GM19324 (cell line): ENCODE measurements around the gene NADSYN1.
"Not testable (repeated sequence)": the region's sequence is repeated elsewhere in the genome, so short reads cannot be mapped to it uniquely, and the experiment has no call there.

Source experiments
- ATAC-seq: cut with Tn5 transposase; IDR thresholded peaks from one replicate; pipeline ENCODE4 v1.9.1; 2021; ENCODE audit warnings: mild to moderate bottlenecking, moderate library complexity; ENCODE audit not compliant: unreplicated experiment, low FRiP score

Gene NADSYN1

DNA sequence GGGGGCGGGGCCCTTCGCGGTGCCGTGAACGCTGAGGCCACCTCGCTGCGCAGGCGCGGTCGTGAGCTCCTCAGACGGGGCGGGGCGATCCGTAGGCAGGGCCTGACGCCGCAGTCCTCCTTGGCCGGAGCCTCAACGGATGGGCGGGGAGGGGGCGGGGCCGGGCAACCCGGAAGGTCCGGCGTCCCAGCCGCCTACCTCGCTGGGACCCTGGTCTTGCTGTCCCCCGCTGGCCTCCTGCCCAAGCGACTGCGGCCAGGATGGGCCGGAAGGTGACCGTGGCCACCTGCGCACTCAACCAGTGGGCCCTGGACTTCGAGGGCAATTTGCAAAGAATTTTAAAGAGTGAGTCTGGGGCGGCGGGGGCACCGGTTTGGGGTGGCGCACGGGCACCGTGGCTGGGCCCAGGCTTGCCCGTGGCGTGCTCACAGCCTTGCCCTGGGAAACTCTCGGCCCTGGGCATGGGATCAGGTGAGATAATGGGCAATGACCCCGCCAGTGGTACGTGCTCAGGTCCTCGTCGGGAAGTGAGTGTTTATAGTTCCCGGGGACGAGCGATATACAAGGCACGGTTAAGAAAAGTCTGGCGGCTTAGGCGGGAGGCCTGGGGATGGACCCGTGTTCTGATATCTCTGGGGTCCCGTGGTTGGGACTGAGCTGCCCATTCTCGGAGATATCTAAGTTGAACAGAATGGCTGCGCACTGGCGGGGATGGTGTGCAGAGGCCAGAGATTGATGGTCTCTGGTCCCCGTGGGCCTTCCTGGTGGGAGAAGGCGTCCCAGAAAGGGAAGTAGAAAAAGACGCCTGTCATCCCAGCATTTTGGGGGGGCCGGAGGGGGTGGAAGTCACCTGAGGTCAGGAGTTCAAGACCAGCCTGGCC is at the start of gene NADSYN1:
Gene NADSYN1, plus strand, starts transcription at position 167 of the 881 bp plus-strand sequence. Its CDS starts 94 bp downstream, at position 261.
- ATAC-seq: peak; percentile 57

DNA sequence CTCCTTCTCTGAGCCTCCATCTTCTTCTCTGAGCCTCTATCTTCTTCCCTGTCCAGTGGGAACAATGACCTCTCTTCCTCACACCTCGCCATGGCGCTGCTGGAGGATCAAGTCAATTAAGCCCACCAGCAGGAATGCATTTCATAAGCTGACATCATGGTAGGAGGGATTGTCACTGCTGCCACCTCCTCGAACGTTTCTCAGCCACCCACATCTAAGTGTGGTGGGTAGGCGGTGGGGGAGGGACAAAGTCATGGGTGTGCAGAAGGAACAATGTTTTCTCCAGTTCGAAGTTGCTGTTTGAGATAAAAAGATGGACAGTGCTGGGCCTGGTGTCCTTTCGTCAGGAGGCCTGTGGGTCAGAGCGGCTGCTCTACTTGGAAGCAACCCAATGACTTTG is 48.8 kb upstream of the NADSYN1 start:
- no peak for ATAC-seq

DNA sequence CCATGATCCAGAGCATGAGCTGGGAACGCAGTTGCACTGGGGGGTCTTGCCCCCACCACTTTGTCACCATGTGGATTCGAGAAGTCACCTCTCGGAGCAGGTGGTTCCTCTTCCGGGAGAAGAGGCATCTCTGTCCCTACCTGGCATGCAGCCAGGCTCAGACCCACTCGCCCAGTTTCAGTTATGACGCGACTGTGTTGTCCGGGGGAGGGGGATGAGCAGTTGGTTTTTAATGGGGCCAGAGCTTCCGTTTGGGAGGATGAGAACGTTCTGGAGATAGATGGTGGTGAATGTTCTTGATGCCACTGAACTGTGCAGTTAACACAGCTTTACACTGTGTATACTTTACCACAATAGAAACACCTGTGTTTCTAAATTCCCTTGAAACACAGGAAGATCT is 46.3 kb upstream of the NADSYN1 start:
- no peak for ATAC-seq

DNA sequence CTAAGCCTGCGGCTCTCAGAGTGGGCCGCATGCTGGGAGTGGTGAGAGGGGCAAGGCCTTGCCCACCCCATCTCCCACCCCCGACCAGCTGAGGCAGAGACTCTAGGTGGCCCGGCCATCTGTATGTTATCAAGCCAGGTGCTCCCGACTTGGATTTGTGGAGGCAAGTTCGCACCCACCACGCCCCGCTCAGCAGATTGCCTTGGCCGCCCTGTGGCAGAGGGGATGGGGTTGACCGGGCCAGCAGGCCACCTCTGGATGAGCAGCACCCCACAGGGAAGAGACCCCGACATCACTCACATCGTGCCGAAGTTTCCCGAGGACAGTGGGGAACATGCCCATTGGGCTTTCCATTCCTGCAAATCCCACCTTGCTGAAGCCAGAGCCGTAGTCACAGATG is 45.6 kb upstream of the NADSYN1 start:
- ATAC-seq: no peak

DNA sequence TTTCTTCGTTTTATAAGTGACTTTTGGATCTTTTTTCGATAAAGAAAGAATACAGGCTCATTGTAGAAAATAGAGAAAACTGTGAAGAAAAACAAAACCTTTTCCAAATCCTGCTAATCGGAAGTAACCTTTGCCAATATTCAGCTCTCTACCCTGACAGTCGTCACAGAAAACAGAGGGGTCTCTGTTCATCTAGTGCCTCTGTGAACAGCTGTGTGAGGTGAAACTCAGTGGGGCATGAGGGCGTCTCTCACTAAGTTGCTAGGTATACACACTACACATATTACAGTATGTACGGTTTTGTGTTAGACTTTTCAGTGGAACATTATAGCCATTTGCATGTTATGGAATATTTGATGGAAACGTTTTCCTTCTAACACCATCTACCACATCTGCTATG is 44.2 kb upstream of the NADSYN1 start:
- no peak for ATAC-seq

DNA sequence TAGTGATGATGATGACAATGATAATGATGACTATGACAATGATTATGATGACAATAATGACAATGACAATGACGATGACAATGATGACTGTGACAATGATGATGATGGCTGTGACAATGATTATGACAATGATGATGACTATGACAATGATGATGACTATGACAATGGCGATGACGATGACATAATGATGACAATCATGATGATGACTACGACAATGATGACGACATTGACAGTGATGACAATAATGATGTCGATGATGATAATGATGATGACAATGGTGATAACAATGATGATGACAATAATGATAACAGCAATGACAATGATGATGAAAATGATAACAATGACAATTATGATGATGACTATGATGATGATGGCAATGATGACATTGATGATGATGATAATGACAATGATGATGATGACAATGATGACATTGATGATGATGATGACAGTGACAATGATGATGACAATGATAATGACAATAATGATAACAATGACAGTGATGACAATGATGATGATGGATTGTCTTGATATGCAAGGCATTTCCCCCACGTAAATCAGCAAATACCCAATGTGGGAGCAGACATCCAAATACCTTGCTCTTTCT is 42.5 kb upstream of the NADSYN1 start:
- no peak for ATAC-seq

DNA sequence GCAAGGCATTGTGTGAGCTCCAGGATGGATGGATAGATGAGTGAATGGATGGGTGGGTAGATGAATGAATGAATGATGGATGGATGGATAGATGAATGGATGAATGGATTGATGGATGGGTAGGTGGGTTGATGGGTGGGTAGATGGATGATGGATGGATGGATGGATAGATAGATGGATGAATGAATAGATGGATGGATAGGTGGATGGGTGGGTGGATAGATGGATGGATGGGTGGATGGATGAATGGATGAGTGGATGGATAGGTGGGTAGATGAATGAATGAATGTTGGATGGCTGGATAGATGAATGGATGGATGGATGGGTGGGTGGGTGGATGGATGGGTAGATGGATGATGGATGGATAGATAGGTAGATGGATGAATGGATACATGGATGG is 38.4 kb upstream of the NADSYN1 start:
- no peak for ATAC-seq

DNA sequence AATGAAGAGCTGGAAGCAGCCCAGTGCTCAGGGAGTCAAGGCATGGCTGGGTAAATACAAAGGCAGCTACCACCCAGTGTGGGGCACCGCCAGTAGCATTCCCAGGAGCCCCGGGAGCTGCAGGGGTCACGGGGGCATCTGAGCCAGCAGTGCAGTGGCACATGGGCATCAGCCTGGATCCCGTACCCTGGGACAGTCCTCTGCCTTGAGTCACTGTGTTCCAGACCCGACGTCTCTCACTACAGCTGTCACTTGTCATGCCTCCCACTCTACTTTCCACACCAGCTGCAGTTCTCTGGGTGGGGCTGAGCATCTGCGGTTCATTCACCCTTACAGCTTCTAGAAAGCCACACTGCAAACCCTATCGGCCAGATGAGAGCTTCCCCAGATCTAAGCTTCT is 34.4 kb upstream of the NADSYN1 start:
- no peak for ATAC-seq

DNA sequence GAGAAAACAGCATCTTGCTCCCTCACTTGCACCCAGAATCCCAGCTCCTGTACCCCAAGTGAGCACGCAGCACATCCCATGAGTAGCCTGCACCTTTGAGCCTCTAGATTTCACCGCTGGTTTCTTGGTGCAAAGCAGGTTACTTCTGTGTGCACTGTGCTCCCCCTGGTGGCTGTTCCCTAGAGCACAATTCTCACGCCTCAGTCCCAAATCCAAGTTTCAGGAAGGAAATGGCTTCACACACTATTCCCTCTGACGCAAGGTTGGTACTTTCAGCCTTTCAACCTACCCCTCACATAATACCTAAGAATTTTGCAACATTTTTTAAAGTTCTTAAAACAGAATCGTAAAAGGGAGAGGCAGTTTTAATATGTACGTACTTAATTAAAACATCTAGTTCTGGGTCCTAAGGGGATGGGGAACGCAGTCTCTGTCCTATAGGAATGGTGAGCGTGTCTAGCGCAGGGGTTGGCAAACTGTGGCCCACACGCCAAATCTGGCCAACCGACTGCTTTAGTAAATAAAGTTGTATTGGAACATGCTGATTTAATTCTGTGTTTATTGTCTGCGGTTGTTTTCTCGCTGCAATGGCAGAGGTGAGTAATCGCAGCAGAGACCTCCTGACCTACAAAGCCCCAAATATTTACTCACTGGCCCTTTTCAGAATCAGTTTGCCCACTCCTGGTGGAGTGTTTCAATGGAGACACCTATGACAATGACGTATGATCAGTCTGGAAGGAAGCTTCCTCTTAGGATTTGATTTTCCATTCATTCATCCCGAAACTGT is 32.4 kb upstream of the NADSYN1 start:
- no peak for ATAC-seq

DNA sequence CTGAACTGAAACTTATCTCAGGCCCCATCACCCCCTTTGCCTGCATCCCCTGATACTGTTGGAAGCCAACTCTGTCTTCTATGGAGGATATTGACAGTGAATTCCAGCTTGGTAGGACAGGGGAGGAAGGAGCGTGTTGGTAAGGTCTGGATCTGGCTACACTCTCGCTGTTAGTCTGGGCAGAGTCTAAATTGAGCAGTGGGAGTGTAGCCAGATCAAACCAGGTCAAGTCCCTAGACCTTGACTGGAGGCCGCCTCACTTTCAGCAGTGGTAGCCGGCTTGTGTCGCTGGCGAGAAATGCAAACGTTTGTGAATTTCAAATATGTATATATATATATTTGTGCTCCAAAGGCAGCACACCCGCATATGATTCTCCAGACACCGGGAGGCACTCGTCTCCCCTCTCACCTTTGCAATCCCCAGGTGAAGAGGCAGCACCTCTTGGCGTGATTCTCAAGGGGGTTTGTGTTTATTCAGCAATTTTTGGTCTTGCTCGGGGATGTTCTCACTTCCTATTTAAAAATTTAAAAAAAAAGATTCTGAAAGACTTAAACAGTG is 31.5 kb upstream of the NADSYN1 start:
- no peak for ATAC-seq

DNA sequence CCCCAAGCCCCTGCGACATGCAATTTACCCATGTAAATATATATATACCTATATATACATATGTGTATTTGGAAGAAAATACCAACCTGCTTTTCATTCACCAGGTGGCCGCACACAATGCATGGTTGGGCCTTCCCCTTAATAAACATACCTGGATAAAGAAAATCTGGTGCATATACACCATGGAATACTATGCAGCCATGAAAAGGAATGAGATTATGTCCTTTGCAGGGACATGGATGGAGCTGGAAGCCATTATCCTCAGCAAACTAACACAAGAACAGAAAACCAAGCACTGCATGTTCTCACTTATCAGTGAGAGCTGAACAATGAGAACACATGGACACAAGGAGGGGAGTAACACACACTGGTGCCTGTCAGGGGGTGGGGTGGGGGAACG is 30.7 kb upstream of the NADSYN1 start:
- not testable (repeated sequence) for ATAC-seq

DNA sequence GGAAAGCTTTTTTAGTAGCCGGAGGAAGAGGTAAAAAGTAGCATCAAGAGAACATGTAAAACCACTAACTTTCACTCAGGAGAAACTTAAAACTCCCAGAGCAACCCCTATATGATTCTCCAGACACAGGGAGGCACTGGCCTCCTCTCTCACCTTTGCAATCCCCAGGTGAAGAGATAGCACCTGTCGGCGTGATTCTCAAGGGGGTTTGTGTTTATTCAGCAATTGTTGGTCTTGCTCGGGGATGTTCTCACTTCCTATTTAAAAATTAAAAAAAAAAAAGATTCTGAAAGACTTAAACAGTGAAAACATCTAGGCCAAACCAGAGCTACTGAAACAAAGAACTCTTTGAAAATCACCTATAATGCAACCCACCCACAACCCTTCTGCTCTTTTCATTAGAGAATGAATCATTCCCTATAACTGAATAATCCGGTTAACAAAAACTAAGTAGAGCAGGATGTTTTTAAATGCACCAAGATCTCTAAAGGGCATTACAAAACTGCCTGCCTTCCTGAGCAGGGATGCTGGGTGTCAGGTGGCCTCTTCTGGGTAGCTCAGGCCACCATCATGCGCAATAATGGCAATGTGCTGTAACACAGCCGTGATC is 29.7 kb upstream of the NADSYN1 start:
- ATAC-seq: no peak

DNA sequence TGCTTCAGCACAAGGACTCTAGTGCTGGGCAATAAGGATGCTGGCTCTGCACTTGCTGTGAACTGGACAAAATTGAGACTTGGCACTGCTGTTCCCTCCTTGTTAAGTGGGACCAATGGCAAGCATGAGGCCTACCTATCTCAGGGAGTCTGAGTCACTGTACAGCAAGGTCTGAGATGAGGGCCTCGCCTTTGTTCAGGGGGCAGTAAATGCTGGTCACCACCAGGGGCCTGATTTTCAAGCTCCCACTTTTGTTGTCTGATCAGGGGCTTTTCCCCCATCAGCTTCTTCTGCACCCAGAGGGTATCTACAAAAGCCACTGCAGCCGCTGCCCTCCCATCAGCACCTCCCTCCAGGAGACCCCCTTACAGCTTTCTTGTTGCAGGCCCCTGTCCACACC is 27.6 kb upstream of the NADSYN1 start:
- no peak for ATAC-seq

DNA sequence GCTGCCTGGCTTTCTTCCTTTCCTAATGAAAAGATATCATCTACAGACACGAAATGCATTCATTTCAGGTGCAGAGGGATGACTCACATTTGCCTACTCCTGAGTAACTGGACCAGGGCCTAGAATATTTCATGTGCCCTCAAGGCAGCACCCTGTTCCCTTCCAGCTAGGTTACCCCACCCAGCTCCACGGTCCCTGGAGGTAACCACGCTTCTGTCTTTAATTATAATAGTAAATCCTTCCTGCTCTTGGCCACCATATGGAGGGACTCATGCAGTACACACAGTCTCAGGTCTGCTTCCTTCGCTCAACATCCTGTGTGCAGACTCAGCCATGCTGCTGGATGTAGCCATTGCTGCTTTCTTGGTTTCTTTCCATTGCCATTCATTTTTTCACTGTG is 27.1 kb upstream of the NADSYN1 start:
- no peak for ATAC-seq

DNA sequence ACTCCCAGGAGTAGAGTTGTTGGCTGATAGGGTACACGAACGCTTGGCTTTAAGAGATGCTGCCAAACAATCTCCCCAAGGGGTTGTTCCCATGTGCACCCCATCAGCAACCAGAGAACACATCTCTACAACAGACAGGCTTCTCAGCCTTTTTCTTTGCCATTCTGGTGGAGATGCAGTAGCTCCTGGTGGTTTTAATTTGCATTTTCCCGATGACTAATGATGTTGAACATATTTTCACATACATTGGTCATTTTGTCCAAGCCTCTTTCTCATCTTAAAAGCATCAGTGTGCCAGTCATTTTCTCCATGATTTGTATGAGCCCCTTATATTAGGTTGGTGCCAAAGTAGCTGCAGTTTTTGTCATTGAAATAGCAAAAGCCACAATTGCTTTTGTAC is 26.6 kb upstream of the NADSYN1 start:
- no peak for ATAC-seq

DNA sequence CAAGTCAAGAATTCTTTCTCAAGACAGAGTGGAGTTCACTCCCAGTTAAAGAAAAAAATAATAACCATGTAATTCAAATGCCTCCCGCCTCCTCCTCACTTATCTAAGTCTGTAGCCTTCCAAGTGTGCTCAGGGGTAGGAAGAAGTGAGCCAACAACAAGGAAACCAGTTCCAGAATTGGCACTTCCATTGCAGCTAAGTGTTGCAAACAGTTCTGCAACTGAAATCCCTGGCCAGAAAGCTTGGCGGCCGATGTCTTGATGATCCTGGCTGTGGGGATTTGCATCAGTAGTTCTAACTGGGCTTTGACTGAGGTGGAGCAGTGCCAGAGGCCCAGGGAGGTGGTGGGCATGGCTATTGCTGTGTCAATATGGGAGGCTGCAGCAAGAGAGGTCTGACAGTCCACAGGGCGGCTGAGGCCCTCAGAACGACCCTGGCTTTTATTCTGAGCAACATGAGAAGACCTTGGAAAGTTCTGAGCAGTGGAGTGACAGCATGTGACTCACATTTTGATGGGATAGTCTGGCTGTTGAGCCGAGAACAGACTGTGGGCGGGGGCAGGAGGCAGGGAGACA is 24.1 kb upstream of the NADSYN1 start:
- no peak for ATAC-seq

DNA sequence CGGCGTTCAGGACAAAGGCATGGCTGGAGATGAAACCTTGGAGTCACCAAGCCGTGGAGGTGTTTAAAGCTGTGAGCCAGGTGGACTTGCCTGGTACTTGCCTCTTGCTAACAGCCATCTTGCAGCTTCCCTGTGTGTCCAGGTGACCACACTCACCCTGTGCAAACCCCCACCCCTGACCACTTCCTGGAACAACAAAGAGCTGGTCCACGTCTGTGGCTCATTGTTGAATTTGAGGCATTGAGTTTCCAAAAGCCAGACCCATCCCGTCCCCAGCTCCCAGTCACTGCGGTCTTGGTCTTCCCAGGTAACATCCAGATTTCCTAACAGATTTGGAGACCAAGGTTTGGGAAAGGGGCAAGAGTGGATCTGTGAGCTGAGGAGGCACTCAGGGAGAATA is 23.3 kb upstream of the NADSYN1 start:
- no peak for ATAC-seq

DNA sequence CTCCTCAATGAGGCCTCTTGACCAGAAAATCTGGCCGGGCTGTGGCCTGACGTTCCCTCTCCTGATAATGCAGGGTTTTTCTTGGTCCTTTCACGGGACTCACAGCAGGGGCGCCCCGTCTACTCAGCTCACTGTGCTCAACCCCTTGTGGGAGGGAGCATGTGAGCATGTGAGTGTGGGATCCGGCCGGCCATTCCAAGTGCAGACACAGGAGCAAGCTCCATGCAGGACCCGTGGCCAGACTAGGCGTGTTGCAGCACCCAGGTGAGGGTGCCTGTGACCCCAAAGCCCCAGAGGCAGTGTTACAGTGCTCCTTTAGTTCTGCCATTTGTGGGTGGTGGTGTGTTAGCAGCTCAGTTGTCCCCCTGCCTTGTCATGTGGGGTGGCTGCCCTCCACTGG is 22.8 kb upstream of the NADSYN1 start:
- ATAC-seq: no peak

DNA sequence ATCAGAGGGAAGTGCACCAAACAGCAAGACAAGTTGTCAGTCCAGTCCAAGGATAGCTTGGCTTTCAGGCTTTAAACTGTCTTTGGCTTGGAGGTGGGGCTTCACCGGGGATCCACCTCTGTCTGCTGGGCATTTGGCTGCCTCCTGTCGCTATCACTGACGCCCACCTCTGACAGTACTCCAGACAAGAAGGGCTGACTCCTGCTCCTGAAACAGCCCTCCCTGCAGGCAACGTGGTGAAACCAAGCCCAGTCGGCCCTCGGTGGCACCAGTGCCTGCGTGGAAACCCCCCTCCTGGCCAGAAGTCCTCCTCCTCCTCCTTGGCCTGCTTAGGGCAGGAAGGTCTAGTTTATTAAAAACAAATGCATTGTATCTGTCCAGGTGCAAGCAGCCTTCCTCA is 21.7 kb upstream of the NADSYN1 start:
- ATAC-seq: no peak
